Measurements from ENCODE around the gene TCF15.

The TCF15 gene, protein sequence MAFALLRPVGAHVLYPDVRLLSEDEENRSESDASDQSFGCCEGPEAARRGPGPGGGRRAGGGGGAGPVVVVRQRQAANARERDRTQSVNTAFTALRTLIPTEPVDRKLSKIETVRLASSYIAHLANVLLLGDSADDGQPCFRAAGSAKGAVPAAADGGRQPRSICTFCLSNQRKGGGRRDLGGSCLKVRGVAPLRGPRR

DNA sequence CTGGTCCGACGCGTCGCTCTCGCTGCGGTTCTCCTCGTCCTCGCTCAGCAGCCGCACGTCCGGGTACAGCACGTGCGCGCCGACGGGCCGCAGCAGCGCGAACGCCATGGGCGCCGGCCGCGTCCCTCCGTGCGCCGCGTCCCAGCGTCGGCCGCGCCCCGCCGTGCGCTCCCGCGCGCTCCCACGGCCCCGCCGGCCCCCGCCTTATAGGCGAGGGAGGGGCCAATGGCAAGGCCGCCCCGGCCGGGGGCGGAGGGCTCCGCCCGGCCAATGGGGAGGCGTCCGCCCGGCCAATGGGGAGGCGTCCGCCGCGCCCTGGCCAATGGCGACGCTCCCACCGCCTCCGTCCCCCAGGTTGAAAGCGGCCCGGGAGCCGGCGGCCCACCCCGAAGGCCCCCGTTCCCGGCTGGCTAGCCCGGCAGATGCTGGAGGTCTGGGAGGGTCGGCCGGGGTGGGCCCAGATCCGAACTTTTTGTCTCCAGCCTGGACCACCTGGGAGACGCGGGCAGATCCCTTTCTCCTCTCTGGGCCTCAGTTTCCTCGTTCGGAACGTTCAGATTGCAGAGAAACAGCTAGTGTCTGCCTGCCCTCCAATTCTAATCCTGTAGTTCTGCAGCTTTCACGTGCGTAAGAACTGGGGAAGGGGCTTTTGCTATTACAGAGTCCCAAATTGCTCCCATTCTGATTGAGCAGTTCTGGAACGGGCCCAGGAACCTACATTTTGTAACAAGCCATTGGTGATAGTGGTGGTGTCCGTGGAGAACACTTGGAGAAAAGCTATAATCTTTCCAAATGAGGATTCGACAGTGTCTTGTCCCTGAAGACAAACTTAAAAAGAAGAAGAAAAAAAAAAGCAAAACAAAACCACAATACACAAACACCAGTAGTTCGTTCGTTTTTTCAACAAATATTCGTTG, at the start of gene TCF15:
Gene TCF15, minus strand, starts transcription at position 180 of the 917 bp plus-strand sequence. Its CDS starts 72 bp downstream, at position 108.
- DNase-seq = peak; percentile 8

DNA sequence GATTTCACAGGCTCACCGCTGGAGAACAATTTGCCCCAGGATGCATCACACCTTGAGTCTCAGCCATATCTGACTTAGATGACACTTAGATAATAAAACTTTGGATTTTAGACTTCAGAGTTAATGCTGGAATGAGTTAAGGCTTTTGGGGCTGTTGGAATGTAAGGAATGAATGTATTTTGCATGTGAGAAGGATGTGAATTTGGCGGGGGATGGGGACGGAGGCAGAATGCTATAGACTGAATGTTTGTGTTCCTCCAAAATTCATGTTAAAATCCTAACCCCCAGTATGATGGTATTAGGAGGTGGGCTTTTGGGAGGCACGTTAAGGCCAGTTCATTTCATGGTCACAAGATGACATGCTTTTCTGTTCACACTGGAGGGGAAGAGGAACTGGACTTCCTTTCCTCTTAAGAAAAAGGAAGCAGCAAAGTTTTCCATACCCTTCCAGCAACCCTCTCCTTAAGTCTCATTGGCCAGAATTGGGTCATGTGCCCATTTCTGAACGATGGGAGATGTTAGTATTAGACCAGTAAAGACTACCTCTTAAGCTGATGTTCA, 48.7 kb upstream of the TCF15 start:
- peak; percentile 51 for DNase-seq

DNA sequence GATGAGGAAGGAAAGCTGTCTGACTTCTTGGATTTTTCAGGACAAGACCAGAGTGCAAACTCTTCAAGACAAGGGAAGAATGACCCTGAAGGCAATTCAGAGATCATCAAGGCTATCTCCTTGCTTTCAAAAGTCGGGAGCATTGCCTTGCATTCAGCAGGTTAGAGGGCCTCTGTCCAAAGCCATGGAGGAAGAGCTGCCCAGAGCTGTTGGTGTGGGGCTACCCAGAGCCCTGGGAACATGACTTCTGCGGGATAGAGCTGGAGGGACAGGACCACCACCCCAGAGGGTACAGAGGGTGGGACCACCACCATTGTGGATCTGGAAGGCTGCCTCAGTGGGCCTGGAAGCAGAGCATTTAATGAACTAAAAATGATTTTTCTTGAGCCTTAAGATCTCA, 48.1 kb upstream of the TCF15 start:
- no peak for DNase-seq

DNA sequence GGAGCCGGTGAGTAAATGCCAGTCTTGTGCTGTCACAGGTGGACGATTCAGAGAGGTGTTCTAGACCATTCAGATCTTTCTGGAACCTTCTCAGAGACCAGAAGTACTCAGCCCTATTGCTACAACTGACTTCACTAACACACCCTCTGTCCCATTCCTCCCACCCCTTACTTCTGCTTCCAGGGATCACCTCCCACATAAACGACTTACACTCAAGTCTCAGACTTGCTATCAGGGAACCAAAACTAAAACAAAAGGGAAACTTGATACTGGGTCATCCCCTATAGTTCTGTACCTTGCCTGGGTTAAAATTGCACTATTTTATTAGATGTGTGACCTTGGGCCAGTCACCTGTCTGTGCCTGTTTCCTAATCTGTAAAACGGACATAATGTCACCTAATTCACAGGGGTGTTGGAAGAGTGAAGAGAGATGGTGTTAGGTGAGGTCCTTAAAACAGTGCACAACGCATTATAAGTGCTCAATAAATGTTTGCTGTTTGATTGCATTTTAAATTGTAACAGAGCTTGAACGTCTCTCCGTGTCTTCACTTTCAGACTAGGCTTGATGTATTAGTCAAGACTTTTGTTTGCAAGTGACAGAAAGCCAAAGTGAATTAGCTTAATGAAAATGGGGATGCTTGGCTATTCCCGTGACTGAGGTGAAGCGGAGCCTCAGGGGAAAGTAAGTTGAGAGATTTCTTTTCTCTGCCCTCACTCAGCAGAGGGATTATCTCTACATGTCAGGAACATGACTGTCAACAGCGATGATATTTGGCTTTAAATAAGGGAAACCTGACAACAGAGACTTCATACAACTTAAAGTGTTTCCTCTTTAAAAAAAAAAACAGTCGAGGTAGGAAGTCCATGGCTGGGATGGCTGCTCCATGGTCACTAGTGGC, 45.9 kb upstream of the TCF15 start:
- DNase-seq = peak; percentile 60

DNA sequence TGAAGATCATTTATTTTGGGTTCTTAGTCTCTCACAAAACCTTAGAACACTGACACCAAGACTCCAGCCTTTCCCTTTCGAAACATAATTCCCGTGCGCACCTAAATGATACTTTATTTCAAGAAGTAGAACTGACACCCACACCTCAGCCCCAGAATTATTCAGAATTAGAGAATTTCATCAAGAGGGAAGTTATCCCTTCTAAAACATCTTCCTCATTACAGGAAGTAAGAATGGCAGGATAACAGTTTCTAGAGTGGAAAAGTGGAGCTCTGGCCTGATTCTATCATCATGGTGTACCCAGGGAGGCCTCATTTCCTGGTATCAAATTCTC, 44.3 kb upstream of the TCF15 start:
- DNase-seq = peak; percentile 15

DNA sequence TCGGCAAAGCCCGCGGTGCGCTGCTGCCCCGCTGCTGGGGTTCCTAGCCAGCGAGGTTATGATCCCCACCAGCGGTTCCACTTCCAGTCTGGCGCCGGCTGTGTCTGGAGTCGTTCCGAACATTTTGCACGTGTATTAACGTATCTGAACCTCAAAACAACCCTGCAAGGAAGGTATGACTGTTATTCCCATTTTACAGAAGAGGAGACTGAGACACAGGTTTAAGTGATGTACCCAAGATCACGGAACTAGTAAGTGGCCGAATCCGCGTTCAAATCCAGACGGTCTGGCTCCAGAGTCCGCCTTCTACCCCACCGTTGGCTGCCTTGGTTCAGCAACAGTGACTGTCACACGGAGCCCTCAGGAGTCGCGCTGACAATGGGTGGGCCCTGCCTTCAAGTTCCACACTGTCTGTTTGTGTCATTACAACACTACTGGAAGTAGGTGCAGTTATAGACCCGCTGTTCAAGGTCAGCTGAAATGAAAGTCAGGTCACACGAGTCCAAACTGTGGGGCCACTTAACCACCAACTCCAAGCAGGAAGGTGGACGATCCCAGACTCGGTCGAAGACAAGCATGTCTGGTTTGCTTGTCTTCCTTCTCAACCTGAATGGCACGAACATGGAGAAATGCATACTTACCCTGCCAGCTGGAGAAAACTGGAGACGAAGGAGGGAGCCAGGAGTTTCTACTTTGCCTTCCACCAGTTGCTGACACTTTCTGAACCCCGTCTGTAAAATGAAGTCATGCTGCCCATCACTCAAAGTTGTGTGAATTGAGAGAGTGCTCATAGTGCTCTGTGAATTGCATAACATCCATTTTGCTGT, 43.7 kb upstream of the TCF15 start:
- DNase-seq = no peak

DNA sequence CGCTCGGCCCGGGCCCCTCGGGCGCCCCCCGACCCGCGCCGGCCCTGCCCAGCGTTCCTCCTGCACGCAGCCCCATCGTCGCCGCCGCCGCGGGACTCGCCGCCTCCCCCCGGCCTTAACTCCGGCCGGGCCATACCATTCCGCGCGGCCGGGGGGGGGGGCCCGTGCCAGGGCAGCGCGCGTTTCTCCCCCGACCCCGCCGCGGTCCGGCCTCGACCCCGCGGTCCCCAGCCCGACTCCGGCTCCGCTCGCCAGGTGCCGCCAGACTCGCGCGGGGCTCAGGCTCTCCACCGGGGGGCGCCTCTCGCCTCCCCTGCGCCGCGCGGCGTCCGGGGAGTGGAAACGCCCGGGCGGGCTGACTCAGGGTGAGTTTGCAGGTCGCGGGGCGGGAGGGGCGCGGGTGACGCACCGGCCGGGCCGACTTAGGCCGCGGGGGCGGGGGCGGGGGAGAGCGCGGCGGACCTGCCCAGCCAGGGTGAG, 43.0 kb upstream of the TCF15 start, which contains the start of gene SRXN1:
Gene SRXN1, minus strand, starts transcription at position 91 of the 480 bp plus-strand sequence. Its CDS starts 15 bp downstream, at position 76.
- peak; percentile 68 for DNase-seq

DNA sequence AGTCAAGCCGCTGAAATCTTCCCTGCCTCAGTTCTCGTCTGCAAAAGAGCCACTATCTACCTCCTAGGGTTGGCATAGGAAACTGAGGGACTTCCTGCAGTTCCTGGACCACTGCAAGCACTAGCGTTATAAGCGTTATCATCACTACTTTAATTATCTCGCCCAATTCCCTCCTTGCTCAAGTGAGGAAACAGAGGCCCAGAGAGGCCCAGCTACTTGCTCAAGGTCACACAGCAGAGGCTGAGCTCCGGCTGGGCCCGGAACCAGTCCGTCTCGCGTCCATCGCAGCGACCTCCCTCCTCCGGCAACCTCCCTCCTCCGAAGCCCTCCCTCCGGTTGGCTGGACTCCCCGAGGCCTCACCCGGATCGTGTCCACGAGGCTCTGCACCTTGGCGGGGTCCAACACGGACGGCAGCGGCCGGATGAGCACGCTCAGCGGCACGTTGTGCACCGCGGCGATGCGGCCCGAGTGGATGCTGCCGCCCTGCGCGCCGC, 42.6 kb upstream of the TCF15 start:
- no peak for DNase-seq

DNA sequence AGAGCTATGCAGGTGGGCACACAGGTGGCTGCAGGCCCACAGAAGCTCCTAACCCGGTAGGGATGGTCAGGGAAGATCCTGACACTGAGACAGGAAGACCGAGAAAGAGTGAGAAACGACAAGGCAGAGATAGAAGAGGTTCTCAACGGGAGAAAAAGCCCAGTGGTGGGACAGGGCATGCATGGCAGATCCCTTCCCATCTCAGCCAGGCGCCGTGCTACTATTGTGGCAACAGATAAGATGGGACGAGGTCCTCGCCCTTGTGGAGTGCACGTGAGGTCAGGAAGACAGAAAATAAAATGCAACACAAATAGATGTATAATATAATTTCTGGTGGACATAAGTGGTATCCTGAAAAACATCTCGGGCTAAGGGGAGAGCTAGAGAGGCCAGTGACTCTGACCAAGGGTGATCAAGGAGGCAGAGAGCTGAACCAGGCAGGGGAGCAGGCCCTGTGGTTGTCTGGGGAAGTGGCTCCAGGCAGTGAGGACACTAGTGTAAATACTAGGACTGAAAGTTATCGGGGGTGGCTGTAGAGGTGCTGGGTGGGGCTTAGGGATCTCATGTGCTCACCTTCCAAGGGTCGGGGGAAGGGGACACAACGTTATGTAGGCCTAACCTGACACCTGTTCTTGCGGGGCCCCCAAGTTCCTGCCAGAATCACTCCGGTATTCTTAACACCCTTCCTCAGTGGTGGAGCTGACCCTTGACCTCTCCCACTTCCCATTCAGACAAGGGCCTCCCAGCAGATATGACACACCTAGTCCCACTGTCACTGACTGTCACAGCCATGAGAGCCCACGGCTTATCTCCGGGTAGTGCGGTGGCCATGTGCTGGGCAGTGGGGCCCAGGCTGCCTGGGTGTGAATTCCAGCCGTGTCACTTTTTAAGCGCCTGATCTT, 41.9 kb upstream of the TCF15 start:
- no peak for DNase-seq

DNA sequence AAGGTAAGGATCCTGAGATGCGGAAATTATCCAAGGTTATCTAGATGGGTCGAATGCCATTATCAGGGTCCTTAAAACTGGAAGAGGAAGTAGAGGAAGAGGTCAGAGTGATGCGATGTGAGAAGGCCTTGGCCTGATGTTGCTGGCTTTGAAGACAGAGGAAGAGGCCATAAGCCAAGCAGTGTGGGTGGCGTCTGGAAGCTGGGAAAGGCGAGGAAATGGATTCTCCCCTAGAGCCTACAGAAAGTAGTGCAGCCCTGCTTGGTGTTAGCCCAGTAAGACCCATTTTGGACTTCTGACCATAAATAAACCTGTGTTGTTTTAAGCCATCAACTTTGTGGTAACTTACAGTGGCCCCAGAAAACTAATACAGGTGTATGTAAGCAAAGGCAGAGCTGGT, 40.8 kb upstream of the TCF15 start:
- peak; percentile 19 for DNase-seq

DNA sequence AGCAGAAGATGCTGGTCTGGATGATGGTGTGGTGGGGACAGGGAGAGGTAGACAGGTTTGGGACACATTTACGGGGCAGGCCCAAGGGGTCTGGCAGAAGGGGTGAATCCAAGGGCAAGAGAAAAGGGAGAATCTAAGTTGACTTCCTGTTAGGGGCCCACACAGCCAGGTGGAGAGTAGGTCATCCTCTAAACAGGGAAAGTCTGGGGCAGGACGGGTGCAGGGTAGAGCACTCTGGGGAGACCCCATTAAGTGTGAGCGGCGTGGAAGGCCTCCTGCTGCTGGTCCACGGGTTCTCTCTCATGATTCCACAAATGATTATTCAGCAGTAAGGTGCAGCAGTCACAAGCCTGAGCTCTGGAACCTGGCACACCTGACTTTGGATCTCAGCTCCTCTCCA, 40.2 kb upstream of the TCF15 start:
- DNase-seq = no peak

DNA sequence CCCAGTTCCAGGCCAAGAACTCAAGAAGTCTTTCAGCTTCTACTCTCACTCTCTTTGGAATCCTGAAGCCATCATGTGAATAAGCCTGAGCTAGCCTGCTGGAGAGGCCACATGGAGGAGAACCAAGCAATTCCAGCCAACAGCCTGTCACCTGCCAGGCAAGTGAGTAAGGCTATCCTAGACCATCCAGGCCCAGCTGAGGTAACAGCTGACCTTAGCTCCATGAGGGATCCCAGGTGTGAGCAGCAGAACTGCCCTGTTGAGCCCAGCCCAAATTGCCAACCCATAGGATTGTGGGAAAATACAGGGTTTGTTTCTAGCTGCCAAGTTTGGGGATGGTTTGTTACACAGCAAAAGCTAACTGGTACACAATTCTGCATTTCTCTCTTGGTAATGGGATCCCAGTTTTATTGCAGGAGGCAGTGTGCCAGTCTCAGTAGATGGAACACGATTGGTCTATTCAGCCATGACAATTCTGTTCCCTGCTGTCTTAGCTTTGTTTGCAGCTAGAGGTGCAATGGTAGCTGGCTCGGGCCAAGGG, 37.4 kb upstream of the TCF15 start:
- DNase-seq = no peak

DNA sequence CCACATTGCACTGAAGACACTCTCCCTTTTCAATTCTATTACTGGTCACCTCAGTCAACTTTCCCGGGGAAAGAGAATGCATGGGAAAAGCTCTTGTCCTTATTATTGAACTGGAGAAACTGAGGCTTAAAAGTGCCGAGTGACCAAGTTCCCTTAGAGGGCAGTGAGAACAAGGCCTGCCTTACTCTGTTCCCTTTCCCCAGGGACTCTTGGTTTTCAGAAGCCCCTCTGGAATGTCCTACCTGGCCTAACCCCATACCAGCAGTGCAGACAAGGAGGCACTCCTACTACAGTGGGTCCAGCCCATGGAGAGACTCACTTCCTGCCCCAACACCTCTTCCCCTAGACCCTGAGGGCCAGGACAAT, 36.7 kb upstream of the TCF15 start:
- no peak for DNase-seq

DNA sequence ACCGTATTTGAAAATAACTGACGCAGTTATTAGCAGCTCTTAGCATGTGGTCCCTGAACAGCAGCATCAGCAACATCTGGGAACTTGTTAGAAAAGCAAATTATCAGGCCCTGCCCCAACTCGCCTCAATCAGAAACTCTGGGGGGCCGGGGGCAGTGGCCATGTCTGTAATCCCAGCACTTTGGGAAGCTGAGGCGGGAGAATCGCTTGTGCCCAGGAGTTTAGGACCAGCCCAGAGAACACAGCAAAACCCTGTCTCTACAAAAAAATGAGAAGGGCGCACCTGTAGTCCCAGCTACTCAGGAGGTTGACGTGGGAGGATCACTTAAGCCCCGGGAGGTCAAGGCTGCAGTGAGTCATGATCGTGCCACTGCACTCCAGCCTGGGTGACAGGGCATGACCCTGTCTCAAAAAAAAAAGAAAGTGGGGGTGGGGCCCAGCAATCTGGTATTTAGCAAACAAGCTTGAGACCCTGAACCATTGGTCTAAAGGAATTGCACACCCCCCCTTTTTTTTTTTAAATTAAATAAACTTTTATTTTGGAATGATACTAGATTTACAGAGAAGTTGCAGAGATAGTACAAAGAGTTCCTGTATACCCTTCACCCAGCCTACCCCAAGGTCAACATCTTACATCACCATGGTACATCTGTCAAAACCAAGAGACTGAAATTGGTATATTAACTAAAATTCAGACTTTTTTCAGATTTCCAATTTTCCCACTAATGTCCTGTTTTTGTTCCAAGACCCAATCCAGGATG, 36.2 kb upstream of the TCF15 start:
- DNase-seq = no peak

DNA sequence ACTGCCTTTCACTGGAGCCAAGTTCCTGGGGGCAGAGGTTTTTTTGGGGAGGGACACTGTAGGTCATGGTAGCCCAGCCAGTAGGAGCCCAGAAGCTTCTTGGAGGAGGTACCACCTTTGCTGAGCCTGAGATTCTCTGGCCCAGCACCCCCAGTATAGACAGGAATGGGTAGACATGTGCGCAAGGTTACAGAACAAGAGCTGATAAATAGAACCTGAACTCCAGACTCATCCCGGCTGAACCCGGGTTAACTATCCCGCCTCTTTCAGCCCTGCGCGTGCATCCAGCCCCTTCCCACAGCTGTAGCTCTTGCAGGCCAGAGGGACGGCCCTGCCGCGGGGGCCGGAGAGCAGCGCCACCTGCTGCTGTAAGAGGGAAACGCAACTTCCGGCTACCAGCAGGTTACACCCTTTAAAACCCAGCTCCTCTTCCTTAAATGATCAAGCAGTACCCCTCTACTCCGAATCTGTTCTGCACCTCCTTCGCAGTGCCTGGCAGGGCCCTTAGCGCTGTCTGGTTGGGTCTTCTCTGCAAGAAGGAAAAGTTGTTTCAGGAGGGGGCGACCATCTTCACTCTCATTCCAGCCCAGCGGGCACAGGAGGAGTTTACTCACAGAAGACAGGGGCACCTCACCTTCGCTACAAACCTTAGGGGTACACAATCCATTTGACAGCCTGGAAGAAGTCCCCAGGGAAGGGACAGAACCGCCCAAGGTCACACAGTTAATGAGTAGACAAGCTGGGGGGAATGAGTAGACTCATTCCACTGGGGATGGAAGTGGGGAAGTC, 35.4 kb upstream of the TCF15 start:
- peak; percentile 59 for DNase-seq

DNA sequence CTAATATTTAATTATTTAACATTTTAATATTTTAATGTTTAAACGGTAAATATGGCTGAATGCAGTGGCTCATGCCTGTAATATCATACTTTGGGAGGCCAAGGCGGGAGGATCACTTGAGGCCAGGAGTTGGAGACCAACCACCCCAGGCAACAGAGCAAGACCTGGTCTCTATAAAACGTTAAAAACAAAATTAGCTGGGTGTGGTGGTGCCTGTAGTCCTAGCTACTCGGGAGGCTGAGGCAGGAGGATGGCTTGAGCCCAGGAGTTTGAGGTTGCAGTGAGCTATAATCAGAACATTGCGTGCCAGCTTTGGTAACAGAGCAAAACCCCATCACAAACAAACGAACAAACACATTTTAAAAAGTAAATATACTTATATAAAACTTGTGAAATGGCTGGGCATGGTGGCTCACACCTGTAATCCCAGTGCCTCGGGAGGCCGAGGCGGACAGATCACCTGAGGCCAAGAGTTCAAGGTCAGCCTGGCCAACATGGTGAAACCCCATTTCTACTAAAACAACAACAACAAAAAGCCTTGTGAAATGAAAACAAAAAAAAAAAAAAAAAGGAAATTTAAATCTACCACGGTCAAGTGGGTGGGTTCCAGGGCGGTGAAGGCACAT, 34.7 kb upstream of the TCF15 start:
- no peak for DNase-seq

DNA sequence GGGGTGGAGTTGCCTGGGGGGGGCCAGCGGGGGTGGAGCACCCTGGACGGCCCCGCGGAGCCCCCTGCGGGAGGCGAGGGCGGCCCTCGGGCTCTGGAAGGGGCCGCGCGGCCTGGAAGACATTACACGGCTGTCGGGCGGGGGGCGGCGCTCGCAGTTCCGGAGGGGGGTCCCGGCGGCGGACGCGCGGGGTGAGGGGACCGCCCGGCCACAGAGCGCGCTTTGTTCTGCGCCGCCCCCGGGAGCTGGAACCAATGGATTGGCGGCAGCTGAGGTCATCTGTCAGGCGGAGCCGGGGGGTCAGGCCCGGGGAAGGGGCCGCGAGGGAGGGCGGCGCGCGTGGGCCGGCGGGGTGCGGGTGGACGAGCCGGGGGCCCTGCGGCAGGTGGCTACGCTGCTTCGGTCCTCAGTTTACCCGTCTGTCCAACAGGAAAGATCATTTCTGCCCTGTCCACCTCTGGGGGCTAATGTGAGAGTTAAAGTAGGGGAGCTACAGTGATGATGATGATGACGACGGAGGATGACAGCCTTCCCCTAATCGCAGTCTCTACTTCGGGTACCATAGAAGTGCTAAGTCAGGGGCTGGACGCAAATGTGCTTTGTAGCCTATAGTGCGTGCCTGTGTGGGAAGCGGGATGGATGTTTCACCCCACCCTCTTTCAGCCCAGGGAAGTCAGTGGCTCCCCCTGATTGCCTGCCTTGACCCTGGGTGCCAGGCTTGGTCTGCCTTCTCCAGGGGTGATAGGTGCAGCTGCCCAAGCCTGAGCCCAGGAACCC, 32.5 kb upstream of the TCF15 start:
- DNase-seq = no peak
